HG02610 (cell line): ENCODE measurements around the gene FBXO5.

Experiments used
- ATAC-seq: cut with Tn5 transposase; IDR thresholded peaks from one replicate; pipeline ENCODE4 v1.9.1; 2021; ENCODE audit warnings: mild to moderate bottlenecking, moderate library complexity; ENCODE audit not compliant: unreplicated experiment

Gene FBXO5

DNA sequence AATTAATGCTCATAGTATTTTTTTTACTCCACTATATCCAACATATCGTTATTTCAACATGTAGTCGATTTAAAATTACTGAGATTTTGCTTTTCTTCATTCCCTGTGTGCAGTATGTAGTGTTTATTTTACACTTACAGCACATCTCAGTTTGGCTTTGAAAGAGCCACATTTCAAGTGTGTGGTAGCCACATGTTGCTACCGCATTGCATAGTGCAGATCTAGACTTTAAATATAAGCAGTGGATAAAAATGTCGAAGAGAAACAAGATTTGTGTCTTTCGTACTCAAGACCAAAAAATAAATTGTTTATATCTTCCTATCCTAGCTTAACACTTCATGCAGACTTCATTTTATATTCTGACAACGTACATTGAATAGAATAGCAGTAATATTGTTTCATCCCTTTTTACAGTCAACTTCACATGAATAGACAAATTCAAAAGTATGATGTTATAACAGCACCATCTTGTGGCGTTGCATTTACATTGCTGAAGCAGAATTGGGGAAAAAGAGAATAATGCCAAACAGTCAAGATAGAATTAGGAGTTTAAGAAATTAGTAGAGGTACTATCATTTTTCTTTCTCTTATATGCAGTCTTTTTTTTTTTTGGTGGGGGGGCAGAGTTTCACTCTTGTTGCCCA, 29.9 kb downstream of the FBXO5 start:
- no peak for ATAC-seq

DNA sequence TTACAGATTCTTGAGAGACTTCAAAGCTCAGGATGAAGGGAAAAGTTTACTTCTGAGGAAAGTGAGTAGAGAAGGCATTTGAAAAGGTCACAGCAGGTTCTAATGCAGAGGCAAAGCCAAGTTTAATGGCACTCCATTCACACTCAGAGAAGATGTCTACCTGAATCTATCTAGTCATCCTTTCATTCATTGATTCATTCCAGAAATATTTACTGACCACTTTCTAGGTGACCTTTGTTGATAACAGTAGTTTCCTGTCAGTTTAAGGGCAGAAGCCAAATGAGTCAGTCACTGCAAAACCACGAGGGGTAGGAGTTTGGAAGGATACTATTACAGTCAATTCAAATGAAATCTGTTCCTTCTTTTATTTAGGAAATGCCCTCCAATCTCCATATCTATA, 30.8 kb downstream of the FBXO5 start:
- ATAC-seq: no peak

GRCh38 chr6:152950240-152950639, 32.6 kb downstream of the FBXO5 start:
- ATAC-seq: no peak

- peak; percentile 81 for ATAC-seq
Observed at GRCh38 chr6:152948150-152948768, 34.6 kb downstream of the FBXO5 start.

GRCh38 chr6:152946995-152947394, 35.8 kb downstream of the FBXO5 start:
- ATAC-seq: no peak

DNA sequence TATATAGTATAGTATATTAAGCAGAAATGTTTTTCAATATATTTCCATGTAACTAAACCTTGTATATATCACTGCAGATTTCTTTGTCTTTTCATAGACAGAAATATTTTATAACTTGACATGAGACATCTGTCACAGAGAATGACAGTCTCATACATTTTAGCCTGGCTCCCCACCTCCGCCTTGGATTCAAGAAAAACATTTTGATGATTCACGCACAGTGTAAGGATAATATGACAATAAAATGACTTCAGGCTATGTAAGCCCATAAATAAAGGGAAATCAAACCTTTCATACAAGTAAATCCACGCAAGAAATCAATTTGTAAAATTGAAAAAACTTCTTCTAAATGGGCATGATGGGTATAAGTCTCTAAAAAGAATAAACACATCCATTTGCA, 36.4 kb downstream of the FBXO5 start:
- ATAC-seq: no peak

DNA sequence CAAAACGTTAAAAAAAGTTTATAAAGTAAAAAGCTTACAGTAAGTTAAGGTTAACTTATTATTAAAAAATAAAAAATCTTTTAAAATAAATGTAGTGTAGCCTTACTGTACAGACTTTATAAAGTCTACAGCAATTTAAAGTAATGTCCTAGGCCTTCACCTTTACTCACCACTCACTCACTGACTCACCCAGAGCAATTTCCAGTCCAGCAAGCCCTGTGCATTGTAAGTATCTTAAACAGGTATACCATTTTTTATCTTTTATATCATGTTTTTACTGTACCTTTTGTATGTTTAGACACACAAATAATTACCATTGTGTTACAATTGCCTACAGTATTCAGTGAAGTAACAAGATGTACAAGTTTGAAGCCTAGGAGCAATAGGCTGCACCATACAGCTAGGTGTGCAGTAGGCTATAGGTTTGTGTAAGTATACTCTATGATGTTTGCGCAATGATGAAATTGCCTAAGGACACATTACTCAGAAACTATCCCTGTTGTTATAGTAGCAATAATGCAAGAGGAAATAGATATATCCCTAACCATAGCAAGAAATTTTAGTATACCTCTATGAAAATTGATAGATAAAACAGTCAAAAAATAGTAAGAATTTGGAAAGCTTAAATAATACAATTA, 39.5 kb downstream of the FBXO5 start:
- ATAC-seq: no peak

DNA sequence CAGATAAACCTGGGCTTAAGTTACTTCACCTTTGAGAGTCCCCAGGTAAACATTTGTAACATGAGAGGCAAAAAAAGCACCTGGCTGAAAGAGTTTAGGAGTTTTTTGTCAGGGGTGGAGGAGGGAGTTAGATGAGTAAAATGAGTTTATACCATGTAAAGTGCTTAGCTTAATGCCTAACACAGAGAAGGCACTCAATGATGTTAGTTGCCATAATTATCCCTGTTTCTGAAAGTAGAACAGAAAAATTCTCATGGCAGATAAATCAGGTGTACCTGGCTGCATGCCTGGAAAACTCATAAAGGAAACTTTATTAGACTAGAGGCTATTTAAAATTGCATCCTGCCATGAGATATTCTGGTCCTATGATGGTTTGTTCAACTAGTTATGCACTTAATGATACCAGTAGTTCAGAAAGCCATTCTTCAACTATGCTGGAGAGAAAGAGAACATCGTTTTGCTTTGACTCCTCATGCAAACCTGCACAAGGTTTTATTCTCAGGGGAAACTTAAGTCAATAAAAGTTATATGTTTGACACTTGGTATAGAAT, 40.4 kb downstream of the FBXO5 start:
- no peak for ATAC-seq

DNA sequence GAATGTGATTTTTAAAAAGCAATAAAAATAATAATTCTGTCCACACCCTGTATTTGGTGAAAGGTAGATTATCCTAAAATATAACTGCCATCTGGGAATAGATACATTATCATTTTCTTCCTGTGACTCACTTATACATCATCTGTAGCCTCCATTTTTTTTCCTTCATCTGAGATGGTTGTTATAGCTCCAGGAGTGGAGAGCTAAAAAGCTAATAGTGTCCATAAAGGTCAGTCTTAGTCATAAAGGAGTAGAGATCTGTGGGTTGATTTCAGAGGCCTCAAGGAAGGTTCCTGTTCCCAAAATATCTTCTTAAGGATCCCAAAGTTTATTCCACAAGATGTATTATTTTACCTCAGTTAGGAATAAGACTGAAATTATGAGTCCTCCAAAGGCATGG, 41.1 kb downstream of the FBXO5 start:
- no peak for ATAC-seq

DNA sequence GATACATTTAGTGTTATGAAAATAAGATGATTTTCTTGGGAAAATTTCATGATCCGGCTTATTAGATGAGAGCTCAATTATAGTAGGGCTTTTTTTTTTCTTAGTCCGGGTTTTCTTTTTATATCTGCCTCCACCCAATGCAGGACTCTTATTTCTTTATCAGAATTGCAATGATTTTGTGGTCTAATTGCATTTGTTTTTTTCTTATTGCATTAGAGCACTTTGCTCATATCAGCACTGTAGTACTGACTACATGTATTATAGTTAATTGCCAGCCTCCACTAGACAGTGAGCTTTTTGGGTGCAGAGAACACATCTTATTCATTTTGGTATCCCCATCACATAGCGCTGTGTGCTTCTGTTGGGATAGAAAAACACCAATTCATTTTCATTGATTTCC, 50.0 kb downstream of the FBXO5 start:
- no peak for ATAC-seq

- no peak for ATAC-seq
Observed at GRCh38 chr6:152922706-152923105, 60.1 kb downstream of the FBXO5 start.
